Measurements from ENCODE around the gene ADAT3.

GRCh38 chr19:1945899-1946298, 40.7 kb downstream of the ADAT3 start:
- TF ChIP-seq CTCF (conservative IDR thresholded peaks at IDR 0.05 in 1 of 2, IDR thresholded peaks at IDR 0.05 in 1 of 2; ENCODE audit: low read depth in 1 of 2, low read length in 2 of 2) (peak; percentile 46 to 48), EZH2 (IDR thresholded peaks at IDR 0.05; ENCODE audit: low read length, missing control alignments) (no peak)
